Measurements from ENCODE around the gene TASOR2.

TASOR2 gene, protein sequence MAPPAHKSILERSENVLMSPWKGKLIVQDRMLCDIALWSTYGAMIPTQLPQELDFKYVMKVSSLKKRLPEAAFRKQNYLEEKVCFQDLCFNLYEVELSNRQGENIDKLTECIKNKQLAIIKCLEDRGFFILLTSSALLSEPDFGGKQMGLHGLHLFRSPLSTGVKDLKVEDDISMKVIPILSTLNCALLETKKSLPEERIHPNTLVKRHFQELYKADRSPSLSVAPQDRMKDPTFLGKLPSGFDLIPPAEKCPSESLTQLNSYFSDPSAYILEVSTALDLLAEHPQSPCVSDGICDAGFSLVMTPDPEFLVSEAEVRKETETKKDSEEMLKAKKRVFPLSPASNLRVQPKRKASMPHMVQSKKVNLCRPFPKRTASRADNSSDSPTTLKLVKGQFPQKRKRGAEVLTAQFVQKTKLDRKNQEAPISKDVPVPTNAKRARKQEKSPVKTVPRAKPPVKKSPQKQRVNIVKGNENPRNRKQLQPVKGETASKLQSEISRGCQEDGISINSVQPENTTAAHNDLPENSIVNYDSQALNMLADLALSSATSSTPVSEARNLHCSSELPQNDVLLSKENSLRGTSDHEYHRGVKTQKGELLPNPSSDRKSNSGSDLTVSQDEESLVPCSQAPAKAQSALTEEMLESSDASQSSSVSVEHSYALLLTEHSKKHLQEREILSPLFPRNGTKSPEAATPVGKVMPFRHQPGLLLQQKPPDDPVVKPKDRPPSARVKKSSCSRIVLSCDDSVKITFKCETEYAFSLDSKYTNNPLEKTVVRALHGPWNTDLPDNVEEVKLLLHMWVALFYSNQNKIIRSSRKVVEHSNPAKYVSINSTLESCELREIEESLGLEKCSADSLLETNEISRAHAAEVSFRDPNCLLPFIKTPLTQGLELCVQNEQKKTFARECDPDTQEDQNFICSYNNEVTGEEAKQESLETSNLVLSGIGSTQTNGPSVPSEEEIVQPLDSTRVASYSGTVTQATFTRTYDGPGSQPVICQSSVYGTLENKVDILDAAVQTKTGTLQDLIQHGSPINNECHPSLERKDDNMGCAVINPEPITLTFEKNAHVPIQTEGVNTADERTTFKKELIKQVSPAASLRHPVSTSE (N-terminal part only)

DNA sequence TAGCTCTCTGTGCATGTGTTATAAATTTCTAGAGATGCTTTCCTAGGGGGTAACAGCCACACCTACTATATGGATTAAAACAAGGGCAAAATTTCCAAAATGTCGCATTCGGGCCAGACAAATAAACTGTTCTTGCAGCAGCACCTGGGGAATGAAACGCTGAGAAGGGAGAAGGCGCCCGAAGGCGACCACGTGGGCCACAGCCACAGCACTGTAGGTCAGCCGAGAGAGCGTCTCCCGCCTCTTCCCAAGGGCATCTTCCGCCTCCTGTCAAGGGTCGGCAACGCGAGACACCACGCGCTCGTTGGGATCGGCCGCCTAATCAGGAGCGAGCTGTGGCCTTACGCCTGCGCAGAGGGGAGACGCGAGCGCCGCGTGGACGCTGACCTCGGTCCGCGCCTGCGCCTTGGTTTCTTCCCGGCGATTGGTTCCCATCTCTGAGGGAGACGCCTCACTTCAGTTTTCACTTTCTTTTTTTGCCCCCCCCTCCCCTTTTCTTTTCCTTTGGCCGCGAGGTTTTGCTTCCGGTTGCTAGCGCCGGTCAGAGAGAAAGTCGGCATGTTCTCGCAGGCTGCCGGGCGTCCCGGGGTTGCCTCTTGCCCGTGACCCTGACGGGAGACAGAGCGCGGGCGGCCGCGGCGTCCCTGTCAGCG, at the start of gene TASOR2:
TASOR2 (plus strand) TSS at position 521 of the 653 bp plus-strand sequence. CDS start 35,805 bp downstream, outside the sequence.
- peak; percentile 97 for DNase-seq

DNA sequence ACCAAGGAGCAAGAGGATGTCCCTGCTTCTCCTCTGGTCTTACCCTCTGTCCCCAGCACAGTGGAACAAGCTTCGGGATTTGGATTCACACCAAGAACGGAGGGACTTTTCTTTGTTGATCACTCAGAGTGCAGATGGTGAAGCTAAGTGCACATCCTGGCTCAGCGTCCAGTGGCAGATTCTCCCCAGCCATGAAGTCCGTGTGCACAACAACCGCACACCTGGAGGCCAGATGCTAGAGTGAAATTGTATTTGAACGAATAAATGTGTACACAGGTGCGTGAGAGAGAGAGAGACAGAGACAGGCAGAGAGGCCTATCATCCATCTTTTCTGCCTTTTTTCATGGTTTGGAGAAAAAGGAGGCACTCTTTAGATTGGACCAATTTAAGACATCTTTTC, 49.7 kb upstream of the TASOR2 start:
- DNase-seq, result no peak

DNA sequence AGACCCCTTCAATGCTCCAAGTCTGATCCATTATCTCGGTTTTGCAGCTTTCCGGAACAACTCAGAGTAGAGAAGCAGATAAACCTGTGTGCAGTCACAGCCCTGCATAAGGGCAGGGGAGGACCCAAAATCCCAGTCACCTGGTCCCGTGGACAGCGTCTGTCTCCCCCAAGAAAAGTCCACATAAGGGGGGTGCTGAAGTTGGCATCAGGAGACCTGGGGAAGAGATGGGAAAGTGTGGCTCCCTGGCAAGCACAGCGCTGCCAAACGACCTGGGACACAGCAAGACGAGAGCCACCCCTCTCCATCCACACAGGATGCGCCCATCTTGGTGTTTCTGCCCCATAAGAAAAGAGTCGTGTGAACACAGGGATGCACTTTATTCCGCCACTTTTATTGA, 46.1 kb upstream of the TASOR2 start:
- no peak for DNase-seq

DNA sequence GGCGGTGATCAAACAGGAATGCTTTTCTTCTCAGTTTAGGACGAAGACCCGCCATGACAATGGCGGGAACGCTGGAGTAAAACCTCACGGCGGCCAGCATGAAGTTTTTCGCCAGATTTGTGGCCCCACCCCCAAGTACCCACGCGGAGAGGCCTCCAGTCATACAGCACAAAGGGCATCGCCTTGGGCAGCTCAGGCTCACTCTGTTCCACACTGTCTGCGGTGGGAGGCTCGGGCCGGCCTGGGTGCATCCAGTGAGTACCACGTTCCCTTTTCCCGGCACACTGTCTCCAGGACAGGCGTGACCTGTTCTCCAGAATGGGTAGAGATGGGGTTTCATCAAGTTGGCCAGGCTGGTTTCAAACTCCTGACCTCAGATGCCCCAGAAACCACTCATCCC, 45.6 kb upstream of the TASOR2 start:
- no peak for DNase-seq

DNA sequence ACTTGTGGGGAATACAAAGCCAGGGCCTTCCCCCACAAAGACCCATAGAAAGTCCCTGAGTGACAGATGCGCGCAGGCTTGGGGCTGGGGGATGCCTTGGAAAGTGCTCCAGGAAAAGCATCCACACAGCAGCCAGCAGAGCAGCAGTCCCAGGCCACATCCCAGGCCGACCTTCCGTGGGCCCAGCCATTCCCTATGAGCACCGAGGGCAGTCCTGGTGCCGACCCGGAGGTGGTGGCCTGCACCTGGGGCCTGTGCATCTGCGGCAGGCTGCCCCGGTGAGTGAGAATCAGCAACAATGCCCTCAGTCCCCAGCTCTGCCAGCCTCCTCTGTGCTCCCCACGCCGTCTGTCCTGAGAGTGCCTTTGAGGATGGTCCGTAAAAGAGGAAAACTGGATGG, 44.6 kb upstream of the TASOR2 start:
- no peak for DNase-seq

DNA sequence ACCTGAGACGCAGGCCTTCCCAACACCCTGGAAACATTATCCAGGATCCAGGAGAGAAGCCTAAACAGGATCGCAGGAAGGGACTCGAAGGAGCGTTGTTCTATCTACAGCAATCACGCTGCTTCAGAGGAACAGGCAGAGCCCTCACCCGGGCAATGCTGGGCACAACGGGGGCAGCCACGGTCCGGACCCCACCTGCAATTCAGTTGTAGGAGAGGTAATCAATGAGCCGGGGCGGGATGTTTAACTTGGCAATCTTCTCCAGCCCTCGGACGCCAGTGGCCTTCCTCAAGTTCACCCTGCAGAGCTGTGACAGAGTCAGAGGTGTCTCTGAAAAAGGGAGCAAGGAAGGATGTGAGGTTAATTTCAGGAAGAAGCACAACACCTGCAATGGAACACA, 44.1 kb upstream of the TASOR2 start:
- DNase-seq, result no peak

DNA sequence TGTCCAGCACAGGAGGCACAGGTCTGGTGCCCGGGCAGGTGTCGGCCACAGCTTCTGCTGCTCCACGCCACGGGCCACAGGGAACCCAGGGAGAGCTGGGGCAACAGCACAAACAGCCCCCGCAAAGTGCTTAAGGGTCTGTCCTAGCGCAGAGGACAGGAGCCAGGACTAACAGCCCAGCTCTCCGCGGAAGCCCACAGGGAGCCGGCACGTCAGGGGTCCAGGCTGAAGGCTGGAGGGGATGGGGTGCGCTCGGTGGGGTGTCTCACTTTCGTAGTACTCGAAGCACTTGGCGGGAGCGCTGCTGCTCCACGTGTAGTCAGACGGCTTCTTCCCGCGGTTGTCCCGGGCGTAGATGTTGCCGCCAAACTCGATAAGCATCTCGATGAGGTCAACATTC, 43.1 kb upstream of the TASOR2 start:
- no peak for DNase-seq

DNA sequence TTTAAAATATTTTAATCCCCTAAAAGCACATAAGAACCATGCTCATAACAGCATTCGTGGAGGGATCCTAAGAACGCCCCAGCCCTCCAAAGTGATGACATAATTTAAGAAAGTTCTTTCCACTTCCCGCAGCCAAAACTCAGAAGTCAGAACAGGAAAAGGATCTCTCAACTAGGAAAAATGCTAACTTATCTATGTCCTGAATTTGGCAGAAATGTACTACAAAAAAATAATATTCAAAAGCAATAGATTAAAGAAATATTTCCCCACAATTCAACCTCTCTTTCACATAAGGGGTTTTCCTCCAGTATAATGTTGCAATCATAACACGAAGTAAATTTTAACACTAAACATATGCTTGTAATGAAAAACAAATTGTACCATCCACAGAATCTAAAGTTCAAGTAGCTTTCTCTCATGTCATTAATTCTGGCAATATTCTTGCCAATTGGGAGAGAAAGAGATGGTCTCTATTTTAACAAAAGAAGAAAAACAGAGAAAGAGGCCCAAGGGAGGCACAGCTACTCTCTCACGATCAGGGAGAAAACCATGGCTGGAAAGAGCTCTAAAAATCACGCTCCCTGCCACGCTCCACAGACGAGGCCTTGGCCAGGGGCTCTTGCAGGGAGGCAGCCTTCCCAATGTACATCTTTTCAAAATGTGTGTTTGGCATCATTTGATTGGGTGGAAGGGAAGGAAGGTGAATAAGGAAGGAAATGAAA, 41.1 kb upstream of the TASOR2 start:
- no peak for DNase-seq

DNA sequence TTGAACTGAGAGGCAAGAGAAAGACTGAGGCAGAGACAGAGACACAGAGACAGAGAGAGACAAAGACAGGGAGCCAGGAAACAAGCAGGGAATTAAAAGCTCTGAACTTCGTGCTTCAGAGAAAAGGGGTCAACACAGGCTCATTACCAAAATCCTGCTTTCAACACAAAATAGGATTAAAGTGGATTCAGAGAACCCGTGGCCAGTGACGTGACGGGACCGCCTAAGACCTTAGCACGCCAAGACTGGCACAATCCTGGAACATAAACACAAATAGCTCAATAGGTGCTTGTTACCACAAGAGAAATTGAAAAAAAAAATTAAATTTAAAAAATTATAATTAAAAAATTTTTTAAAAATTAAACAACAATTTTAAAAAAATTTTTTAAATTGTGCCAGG, 39.7 kb upstream of the TASOR2 start:
- no peak for DNase-seq

DNA sequence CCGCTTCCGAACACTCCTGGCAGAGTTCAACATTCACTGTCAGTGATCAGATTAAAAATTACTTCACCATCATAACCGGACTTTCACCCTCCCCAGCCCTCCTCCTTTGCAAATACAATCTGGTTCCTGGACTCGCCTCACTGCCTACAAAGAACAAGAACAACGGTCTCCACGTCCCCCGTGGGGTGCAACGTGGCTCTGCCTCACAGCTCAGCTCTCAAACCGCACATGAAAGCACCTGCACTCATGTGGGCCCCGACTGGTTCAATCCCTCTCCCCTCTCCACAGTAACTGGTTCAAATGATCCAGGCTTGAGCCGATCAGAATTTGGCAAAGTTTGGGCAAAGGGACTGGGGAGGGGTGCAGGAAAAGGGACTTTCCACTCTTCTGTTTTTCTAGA, 39.3 kb upstream of the TASOR2 start:
- no peak for DNase-seq

DNA sequence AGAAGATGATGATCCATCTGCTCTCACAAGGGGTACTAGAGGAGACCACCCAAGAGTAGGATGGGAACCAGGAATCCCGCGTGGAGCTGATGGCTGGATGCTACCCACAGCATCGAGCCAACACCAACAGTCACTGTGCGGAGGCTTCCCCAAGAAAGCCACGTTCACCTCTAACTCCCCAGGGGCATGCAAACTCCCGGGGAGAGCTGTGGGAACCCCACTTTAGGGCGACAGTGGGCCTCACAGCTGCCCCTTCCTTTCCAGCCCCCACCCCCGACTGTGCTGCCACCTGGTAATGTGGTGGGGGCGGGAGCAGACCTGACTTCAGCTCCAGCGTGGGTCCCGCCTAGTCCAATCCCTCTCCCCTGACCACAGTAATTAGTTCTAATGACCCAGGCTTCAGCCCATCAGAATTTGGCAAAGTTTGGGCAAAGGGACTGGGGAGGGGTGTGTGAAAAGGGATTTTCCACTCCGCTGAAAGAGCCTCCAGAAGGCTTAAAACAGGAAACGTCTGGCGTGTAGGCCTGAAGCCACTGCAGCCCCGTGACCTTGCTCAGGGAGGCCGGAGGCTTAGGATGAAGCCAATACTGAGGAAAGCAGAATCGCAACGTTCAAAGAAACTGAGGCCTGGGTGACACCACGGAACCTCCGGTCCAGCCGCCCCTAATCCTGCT, 38.6 kb upstream of the TASOR2 start:
- no peak for DNase-seq

DNA sequence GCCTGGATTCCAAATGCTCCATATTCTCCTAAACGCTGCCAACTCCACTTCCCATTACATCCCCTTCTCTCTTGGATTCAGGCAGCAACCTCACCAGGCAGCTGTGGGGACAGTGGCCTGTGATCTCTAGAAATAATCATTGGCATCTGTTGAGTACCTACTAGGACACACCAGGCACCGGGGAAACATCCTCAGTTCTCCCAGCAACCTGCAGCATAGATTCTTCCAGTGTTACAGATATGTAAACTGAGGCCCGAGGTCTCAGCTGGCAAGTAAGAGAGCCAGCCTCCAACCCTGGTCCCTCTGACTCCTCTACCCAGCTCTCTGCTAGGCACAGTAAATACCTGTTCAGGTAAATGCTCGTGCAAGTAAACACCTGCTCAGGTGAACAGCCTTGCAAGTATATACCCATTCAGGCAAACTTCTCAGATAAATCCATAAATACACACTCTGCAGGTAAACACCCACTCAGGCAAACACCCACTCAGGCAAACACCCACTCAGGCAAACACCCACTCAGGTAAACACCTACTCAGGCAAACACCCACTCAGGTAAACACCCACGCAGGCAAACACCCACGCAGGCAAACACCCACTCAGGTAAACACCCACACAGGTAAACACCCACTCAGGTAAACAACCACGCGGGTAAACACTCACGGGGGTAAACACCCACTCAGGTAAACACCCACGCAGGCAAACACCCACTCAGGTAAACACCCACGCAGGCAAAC, 37.0 kb upstream of the TASOR2 start:
- no peak for DNase-seq

DNA sequence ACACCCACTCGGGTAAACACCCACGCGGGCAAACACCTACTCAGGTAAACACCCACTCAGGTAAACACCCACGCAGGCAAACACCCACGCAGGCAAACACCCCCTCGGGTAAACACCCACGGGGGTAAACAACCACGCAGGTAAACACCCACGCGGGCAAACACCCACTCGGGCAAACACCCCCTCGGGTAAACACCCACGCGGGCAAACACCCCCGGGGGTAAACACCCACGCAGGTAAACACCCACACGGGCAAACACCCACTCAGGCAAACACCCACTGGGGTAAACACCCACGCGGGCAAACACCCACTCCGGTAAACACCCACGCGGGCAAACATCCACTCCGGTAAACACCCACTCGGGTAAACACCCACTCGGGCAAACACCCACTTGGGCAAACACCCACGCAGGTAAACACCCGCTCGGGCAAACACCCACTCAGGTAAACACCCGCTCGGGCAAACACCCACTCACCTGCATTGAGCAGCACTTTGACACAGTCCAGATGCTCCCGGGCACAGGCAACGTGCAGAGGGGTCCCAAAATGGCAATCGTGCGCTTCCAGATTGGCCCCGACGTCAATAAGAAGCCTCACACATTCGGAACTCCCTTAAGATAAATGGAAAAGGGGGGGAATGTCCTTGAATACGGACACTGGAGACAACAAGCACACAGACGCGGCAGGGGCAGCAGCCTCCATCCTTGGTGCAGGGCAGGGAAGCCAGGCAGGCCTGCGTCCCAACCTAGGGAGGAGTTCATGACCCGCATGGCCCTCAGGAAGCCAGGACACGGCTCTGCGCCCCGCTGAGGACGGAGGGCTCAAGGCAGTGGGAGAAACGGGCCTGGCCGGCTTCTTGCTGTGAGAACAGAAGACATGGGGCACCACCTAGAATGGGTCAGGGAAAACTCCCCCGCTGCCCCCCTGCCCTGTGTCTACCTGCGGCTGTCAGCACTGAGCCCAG, 35.9 kb upstream of the TASOR2 start:
- no peak for DNase-seq

DNA sequence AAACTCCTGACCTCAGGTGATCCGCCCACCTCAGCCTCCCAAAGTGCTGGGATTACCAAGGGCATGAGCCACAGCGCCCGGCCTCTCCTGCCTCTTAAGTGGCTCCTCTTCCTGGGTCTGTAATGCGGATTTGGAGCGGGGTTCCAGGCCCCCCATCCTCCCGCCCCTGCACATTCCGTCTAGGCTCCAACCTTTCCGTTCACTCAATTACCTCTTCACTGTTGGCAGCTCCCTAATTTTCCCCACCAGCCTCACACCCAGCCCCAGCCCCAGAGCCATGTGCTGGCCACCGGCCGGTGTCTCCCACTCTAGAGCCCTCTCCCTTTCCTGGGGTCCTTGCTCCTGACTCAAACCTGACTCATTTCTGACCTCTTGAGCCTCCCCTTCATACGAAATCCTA, 34.9 kb upstream of the TASOR2 start:
- DNase-seq, result no peak

DNA sequence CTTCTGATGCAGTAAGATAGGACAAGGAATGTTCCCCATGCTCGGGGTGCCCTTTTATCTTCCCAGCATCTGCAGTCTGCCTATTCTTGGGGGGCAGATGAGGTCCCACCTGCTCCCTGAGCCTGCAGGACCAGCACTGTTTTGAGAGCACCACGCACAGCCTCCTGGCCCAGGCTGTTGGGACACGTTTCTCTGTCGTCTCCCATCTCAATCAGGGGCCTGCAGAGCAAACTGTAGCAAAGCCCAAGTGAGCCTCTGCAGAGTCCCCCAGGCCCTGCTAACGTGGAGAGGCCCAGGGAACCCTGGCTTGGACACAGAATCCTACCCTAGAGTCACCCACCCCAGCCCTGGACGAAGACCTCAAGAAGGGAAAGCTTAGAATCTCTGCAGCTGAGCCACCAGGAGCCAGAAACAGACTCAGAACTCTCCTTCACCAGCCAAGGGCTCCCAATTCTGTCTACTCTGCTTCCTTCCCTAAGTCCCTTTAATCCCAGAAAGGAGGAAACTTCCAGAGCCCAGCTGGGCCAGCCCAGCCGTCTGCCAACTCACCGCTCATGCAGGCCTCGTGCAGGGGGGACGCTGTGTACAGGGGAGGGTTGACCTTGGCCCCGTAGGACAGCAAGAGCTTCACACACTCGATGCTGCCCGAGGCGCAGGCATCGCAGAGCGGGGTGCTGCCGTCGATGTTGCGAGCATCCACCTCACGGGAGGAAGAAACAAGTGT, 33.8 kb upstream of the TASOR2 start:
- DNase-seq, result no peak

DNA sequence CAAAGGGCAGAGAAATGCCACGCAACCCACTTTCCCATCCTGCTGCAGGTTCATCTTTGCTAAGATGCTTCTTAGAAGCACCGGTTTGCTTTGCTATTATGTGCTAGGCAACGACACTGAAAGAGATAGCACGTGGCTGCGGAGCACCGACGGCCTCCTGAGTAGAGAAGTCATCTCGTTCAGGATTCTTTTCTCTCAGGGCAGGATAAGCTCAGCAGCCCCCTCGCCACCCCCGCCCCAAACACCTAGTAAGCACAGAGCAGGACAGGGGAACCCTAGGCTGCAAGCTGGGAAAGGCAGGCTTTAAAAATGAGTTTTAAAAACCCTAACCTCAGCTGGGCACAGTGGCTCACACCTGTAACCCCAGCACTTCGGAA, 33.3 kb upstream of the TASOR2 start:
- DNase-seq, result no peak

DNA sequence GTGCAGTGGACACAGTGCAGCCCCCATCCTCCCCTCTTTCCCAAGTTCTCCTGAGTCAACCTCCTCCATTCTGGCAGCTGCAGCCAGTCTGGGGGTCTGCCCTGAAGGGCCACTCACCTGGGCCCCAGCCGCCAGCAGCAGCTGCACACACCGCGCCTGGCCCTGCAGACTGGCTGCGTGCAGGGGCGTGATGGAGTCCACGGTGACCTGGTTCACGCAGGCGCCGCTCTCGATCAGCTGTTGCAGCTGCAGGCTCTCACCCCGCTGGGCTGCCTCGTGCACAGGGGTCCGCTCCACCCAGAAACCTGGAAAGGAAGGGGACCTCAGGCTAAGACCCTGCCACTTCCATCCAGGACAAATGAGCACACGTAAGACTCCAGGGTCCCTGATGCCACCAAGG, 31.9 kb upstream of the TASOR2 start:
- DNase-seq, result no peak

DNA sequence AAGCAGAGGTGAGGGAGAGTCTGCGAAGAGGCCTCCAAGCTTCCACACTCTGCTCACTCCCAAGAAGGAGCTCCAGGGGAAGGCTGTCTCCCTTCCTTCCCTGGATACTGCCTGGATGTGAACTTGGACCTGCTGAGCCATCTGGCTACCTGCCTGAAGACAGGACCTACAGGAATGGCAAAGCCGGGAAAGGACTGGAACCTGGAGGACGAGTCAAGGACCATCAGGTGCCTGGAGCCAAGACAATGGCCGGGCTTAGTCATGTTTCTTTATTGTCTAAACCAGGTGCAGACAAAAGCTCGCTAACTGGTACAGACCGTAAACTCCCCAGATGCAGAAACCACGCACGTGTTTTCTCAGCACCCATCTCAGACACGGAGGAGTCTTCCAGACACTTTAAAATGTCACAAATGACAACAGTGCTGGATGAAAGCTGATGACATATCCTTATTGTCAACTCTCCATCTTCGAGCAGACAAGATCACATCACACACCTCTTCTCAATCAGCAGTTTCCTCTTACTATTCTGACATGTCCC, 30.4 kb upstream of the TASOR2 start:
- DNase-seq, result no peak

DNA sequence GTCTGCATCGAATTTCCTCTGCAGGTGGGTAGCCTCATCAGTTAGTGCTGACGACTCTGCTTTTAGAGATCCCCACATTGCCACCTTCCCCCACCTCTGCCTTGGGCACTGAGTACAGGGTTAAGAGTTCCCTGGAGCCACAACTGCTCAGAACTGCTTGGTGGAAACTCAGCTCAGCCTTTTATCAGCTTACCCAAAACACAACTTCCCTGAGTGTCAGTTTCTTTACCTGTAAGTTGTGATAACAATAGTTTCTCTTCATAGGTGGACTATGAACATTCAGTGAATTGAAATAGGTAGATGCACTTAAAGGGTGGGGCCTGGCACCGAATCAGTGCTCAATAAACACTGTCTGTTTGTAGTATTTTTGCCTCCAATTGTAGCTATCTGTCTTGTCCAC, 29.5 kb upstream of the TASOR2 start:
- no peak for DNase-seq
